ENCODE results near the gene RBM18.

Gene RBM18

DNA sequence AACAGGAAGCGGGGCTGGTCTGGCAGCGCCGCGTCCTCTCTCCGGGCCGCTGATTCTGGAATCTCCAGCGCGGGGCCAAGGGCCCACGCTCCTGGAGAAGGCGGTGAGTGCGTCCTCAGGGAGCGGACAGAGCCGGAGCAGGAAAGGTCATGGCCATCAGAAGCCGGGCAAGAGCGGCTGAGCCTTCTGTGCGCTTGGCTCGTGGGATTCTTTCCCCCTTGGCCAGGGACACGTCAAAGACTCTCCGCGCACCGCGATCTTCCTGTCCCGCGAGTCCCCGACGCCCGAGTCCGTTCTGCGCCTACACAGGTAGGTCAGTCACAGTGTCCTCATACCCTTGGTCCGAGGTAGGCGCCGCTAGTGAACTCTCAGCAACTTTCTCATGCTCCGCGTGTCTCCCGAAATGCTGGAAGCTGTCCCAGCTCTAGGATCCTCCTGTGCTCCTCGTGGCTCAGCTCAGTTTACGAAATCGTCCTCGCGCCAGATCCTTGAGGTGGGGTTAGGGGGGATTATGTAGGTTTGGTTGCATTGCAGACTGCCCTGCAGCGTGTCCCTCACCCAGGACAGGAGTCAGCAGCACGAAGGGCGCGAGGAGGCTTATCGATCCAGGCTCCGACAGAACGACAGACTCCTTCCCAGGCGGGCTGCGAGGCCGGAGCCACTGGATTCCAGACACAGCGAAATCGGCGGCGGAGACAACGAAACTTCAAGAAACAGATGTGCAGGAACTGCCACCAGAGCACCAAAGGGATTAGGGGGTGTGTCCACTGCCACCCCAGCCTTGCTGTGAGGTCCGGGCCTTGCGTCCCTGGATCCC lies 44.6 kb downstream of the RBM18 start:
- no peak overlapping the region for H3K4me3 ChIP-seq (ENCODE audit: low read depth, low read length)
- CTCF ChIA-PET = no interaction called here
- no peak for DNase-seq (ENCODE audit: low read depth, low spot score)

DNA sequence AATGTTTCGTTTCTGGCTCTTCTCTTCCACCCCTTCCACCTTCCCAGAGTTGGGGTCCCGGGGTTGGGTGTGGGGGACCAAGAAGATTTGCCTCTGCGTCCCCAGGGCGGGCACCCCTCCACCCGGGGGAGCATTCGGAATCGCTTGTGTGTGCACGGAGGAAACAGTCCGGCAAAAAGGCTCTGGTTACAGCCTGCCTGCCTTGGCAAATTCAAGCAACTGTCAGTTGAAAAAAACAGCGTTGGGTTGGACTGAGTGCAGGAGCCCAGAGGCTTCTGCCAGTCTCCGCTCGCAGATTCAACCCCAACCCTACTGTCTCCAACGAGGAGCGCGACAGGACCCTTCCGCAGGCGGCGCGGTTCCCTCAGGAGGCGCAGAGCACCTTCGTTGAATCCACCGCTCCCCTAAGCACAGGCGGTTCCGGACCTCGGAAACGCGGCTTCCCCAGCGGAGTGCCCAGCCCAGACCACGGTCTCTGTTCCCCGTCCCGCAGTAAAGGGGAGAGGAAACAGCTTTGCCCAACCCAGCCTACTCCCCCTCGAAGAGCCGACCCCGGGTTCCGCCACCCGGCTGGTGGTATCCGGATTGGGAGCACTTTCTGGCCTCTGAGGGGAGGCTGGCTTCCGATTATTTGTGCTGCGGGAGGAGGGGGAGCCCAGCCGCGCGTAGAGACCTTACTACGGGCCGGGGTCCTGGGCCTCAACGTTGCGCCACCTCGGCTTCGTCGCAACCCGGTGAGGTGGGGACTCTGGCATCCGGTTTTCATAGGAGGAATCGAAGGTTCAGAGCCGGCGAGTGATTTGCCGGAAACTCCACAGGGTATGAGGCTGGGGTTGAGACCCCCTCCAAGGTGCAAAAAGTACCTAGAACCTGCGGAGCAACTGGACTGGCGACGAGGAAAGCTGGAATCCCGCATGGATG lies 45.4 kb downstream of the RBM18 start:
- TF ChIP-seq, protein P1, sequence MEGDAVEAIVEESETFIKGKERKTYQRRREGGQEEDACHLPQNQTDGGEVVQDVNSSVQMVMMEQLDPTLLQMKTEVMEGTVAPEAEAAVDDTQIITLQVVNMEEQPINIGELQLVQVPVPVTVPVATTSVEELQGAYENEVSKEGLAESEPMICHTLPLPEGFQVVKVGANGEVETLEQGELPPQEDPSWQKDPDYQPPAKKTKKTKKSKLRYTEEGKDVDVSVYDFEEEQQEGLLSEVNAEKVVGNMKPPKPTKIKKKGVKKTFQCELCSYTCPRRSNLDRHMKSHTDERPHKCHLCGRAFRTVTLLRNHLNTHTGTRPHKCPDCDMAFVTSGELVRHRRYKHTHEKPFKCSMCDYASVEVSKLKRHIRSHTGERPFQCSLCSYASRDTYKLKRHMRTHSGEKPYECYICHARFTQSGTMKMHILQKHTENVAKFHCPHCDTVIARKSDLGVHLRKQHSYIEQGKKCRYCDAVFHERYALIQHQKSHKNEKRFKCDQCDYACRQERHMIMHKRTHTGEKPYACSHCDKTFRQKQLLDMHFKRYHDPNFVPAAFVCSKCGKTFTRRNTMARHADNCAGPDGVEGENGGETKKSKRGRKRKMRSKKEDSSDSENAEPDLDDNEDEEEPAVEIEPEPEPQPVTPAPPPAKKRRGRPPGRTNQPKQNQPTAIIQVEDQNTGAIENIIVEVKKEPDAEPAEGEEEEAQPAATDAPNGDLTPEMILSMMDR (IDR thresholded peaks at IDR 0.05; ENCODE audit: insufficient read depth, low read length, missing control alignments) = no peak
- POLR2A ChIA-PET = no interaction called here
- CTCF ChIA-PET = no interaction called here
- DNase-seq (ENCODE audit: low read depth, low spot score) = no peak
- H3K4me3 ChIP-seq (ENCODE audit: low read depth, low read length) = no peak overlapping the region

More for the DNA sequence above, 44.6 kb downstream of the RBM18 start:
- POLR2A ChIA-PET = no interaction called here
- TF ChIP-seq, protein P1 (IDR thresholded peaks at IDR 0.05; ENCODE audit: insufficient read depth, low read length, missing control alignments) = no peak

DNA sequence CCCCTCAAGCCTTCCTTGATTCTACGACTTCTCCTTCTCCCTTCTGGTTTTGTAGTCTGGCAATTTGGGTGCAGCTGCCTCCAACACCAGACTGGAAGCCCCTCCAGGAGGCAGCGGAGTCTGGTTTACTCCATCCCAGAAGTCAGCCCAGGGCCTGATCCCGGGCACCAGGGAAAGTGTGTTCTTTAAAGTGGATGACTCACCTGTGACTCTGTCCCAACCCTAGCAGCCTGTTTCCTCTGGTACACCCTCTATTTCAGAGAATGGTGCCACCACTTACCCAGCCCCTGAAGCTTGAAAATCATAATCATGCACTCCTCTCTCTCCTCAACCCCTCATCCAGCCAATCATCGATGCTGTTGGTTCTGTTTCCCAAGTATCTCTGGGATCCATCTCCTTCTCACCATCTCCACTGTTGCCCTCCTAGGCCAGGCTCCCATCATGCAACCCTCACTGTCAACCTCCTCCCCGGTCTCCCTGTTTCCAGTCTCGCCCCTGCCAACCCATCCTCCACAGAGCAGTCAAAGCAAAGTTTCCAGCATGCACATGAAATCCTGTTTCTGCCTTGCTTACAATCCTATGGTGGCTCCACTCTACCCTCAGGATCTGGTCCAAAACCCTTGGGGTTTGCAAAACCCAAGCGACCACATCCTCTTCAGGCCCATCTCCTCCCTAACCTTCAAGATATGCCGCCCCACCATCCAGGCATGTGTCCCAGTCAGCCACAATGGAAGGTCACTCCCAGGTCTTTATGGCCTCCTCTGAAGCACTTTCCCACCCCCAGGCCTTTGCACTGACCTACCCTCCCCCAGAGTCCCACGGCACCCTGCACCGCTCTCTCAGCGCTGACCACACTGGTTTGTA lies 46.3 kb downstream of the RBM18 start:
- no peak for DNase-seq (ENCODE audit: low read depth, low spot score)
- ChIA-PET POLR2A (no interaction called here), CTCF (no interaction called here)
- H3K4me3 ChIP-seq (ENCODE audit: low read depth, low read length) = no peak overlapping the region
- TF ChIP-seq, protein P1 (IDR thresholded peaks at IDR 0.05; ENCODE audit: insufficient read depth, low read length, missing control alignments) = no peak

DNA sequence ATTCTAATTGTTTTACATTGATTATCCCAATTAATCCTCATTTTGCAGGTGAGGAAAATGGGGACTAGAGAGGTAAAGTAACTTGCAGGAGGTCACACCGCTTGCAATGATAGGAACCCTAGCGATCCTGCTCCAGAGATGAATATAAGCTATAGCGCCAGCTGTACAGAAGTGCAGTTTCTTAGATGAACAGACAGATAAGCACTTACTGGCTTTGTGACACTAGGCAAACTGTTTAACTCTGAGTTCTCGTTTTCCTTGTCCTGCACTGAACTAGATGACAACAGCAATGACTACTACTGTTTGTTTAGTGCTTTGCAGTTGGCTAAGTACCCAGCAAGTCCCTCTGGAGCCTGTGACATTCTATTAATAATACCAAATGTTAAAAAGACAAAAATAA lies 47.0 kb downstream of the RBM18 start:
- TF ChIP-seq, protein P1 (IDR thresholded peaks at IDR 0.05; ENCODE audit: insufficient read depth, low read length, missing control alignments) = no peak
- ChIA-PET CTCF (no interaction called here), POLR2A (no interaction called here)
- H3K4me3 ChIP-seq (ENCODE audit: low read depth, low read length) = no peak overlapping the region
- DNase-seq (ENCODE audit: low read depth, low spot score) = no peak

DNA sequence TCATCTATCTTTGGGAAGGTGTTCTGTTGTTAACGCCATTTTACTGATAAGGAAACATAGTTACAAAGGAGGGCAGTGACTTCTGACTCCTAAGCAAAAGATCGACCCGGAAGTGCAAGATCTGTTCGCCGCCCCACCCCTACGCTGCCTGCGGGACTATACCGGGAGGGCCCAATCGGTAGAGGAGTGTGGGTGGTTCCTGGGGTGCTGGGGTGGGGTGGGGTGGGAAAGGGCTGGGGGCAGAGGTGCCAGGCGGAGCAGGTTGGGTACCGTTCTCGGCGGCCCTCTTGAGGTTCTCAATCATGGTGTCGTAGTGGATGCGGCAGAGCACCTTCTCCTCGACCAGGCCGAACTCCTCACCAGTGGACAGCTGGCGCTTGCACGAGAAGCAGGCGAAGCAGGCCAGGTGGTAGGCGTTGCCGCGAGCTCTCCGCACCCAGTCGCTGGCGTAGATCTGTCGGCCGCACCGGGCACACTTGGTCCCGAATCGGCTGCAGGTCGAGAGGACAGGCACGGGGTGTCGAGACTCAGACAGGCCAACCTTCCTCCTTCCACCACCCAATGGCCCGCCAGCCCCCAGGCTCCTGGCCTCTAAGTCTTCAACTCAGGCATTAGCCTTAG lies 47.7 kb downstream of the RBM18 start:
- DNase-seq (ENCODE audit: low read depth, low spot score) = no peak
- ChIA-PET CTCF (interaction anchor here (1.1 to 2.2 kb wide), 2 partner anchors 94 to 118 kb away, joined by 5 to 6 read pairs; no protein-coding TSS in a partner anchor), POLR2A (no interaction called here)
- TF ChIP-seq, protein P1 (IDR thresholded peaks at IDR 0.05; ENCODE audit: insufficient read depth, low read length, missing control alignments) = no peak
- no peak overlapping the region for H3K4me3 ChIP-seq (ENCODE audit: low read depth, low read length)

Data from AG04449 (cell line).